NCI-H1105 treated with DMSO at 0.1 percent for 48 hours (cell line): ENCODE results near the gene ZKSCAN3.
A peak's percentile ranks its signal among the peaks of the same experiment; 100 is the strongest.
"Not testable (repeated sequence)": the region's sequence is repeated elsewhere in the genome, so short reads cannot be mapped to it uniquely, and the experiment has no call there.

ENCODE experiments used
- DNase-seq: peaks from one replicate; lab custom pipeline; 2025; lab: John Stamatoyannopoulos, UW

Gene ZKSCAN3

DNA sequence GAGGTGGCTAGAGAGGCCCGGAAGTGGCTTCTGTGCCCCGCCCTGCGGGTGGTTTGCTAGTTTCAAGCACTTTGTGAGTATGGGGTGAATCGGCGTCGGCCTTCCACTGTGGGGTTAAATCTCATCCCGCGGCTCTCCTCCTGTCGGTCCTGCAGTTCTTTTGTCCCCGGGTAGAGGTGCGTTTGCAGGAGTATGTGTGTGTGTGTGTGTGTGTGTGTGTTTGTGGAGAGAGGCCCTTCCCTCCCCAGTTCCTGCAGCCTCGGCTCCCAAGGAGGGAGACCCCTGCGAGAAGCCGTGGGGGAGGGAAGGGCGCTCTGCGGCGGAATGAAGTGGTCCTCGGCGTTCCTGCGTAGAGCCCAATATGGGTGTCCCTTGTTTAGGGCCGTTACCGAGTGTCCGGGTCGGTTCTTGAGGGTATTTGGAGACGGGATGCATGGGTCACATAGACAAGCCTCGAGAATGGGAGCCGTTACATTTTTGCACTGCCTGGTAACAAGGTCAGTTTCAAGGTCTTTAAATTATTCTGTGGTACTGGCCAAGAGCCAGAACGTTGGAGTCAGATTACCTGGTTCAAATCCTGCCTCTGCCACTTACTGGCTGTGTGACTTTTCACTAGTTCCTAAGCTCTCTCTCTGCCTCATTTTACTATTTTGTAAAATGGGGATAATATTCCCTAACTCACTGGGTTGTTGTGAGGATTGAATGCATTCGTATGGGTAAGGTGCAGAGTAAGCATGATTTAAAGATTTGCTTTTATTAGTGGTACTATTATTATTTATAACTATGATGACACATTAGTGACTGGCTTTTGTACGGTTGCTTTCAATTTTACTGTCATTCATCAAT is at the start of gene ZKSCAN3:
TSS of gene ZKSCAN3 (plus strand) at position 56 of the 846 bp plus-strand sequence. CDS start 9,640 bp downstream, outside the sequence.
- peak; percentile 89 for DNase-seq

DNA sequence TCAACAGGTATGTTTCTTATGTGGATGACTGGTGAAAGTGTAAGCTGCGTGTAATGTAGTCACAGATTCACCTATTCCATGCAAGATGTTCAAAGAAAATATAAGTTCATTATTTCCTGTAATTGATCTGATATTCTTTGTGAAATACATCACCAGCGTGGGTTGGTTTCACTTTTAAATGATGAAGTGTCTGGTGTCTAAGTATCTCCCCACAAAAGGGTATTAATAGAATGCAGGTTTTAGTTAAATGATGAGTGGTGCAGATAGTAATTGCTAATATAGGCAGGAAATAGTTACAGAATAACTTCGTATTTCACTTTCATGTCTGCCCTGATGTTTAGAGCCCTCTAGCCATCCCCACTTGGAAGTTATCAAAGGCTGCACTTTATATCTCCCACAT is 46.2 kb upstream of the ZKSCAN3 start:
- no peak for DNase-seq

DNA sequence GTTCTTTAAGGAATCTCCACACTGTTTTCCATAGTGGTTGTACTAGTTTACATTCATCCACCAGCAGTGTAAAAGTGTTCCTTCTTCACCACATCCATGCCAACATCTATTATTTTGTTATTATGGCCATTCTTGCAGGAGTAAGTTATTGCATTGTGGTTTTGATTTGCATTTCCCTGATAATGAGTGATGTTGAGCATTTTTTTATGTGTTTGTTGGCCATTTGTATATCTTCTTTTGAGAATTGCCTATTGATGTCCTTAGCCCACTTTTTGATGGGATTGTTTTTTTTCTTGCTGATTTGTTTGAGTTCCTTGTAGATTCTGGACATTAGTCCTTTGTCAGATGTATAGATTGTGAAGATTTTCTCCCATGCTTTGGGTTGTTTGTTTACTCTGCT is 43.4 kb upstream of the ZKSCAN3 start:
- not testable (repeated sequence) for DNase-seq

- DNase-seq, result no peak
Measured at GRCh38 chr6:28311139-28311823, 38.5 kb upstream of the ZKSCAN3 start.

DNA sequence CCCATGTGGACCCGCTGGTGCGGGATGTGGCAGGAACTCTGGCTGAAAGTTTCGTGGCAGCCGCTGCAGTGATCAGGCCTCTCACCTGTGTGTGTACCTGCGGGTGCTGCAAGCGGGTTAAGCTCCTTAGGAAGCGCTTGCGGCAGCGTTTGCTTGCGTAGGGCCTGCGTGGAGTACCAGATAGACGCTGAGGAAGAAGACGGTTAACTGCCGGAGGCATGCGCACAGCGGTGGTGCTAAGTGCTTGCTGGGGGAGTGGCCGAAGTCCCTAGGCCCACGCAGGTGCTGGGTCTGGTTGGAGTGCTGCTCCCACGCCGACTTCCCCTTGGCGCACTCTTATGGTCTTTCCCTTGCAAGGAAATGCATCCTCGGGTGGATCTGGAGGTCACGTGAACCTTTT is 36.8 kb upstream of the ZKSCAN3 start:
- DNase-seq, result no peak

DNA sequence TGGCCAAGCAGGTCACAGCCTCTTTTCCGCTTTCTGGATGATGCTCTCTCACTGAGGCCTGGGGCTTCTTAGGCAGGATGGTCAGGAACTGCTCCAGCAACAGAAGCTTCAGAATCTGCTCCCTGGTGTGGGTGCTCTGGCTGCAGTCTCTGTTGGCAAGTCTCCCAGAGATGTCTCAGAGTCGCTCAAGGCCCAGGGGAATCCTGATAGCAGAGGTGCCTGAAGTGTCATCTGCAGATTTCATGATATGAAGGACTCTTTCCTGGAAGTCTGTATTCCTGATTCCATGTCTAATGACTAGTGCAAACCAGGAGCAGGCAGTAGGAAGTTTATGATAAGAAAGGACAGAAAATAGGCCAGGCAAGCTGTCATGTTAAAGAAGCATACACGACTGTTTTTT is 34.1 kb upstream of the ZKSCAN3 start:
- DNase-seq, result no peak

DNA sequence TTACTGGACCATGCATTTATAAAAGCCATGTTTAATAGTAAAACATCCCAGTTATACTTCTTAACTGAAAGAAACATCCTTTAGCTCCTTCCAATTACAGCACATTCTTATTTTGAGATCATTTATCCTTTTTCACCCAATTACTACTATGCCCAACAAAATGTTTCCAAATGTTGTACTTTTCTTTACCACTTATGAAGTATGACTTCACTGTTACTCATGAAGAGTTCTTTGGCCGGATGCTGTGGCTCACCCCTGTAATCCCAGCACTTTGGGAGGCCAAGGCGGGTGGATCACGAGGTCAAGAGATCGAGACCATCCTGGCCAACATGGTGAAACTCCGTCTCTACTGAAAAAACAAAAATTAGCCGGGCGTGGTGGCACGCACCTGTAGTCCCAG is 31.9 kb upstream of the ZKSCAN3 start:
- not testable (repeated sequence) for DNase-seq

- DNase-seq, result no peak
Measured at GRCh38 chr6:28322661-28323060, 27.1 kb upstream of the ZKSCAN3 start.

GRCh38 chr6:28323813-28324424 is 25.8 kb upstream of the ZKSCAN3 start:
- DNase-seq, result no peak

- DNase-seq, result no peak
Measured at GRCh38 chr6:28326371-28326948, 23.3 kb upstream of the ZKSCAN3 start.

DNA sequence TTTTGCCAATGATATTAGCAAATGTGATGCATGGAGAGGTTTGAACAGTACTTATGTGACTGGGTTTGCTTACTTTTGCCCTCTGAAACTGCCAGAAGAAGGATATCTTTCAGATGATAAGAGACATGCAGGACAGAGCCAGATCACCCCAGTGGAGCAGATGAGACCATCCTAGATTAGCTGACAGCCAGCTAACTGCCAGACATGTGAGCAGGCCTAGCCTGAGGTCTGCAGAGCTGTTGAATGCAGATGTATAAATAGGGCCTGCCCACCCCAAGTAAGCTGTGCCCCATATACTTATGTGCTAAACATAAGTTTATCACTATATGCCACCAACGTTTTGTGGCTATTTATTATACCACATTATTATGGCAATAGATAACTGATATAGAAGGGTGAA is 19.7 kb upstream of the ZKSCAN3 start:
- DNase-seq, result no peak

- no peak for DNase-seq
Measured at GRCh38 chr6:28333047-28333446, 16.7 kb upstream of the ZKSCAN3 start.

- no peak for DNase-seq
Measured at GRCh38 chr6:28333599-28334018, 16.1 kb upstream of the ZKSCAN3 start.

DNA sequence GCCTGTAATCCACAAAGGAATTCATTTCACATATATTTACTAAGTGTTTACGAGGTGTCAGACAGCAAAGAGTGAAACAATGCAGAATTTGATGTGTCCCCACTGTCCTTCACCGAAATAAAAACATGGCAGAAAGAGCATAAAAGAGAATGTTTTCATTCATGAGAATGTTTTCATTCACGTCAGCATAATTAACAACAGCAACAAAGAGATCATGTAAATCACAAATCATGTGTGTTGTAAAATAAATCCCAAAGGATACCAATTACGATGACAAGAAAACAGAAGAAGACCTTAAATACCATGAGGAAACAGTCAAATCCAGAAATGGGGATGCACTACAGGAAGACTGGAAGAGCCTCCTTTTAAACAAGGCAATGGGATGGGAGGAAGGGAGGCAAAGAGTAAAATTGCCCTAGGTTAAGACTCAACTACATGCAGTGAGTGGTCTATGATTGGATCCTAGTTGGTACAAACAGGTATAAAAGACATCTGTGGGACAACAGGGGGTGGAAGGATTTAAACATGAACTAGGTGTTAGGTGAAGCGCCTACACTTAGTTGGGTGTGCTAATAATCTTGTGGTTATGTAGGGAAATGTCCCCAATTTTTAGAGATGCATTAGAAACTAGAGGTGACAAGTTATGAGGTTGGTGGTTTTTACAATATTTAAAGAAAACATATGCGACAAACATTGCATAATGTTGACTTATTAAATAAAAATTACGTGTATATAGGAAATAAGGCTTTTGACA is 15.3 kb upstream of the ZKSCAN3 start:
- DNase-seq, result no peak

DNA sequence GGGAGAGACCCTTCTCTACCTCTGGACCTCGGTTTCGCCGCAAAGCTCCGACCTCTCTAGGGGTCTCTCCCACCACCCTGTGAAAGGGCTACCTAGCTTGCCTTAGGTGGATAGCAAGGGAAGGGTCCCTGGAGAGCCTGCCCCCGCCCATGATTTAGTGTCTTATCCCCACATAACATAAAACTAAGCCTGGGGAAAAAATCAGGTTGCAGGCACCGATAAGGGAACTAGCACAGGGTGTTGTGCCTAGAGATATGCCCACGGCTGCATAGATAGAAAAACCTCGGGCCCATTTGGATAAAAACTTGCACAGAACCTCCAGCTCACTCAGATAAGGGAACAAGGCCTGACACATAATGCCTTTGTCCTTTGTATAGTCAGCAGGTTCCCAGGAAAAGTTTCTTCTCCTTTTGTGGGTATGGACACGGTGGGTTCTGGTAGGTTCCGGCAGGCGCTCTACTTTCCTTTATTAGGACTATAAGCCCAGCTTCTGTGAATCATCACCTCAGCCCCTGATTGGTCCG is 14.6 kb upstream of the ZKSCAN3 start:
- DNase-seq, result no peak

DNA sequence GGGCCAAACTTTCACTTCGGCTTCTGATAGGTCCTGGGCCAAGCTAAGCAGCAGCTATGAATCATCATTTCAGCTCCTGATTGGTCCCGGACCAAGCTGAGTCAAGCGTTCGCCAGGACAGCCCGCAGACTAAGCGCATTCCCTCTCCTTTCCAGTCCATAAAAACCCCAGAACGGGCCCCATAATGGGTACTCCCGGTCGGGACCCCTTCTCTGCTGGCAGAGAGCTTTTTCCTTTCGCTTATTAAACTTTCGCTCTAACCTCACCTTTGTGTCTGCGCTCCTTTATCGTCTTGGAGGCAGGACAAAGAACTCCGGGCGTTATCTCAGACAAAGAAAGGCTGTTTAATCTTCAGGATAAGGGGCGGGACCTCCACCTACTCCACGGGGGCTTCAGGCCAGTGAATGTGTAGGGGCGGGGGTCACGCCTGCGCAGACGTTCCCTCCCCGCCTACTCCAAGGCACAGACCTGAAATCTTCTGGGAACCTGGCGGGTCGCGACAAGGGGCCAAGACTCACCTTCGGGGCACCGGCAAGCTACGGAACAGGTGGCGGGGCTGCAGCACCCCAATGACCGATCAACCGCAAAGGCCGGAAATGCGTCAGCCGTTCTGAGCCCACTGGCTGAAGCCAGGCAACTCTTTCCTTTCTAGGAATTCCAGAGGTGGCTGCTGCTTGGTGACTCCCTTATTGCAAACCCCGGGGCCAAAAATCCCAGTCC is 14.0 kb upstream of the ZKSCAN3 start, which contains the start of gene ZSCAN31:
TSS of gene ZSCAN31 (minus strand) at position 585 of the 720 bp plus-strand sequence. CDS start 6,465 bp downstream, outside the sequence.
- DNase-seq, result peak; percentile 95

GRCh38 chr6:28336284-28337120 is 13.2 kb upstream of the ZKSCAN3 start:
- DNase-seq, result peak; percentile 61

GRCh38 chr6:28337121-28337520 is 12.6 kb upstream of the ZKSCAN3 start:
- no peak for DNase-seq

GRCh38 chr6:28340310-28341095 is 9.2 kb upstream of the ZKSCAN3 start:
- no peak for DNase-seq
